CD4-positive, alpha-beta T cell treated with Interleukin-4 for 4 hours (primary cell): ENCODE data around the gene KAT14.
"Not testable (repeated sequence)": the region's sequence is repeated elsewhere in the genome, so short reads cannot be mapped to it uniquely, and the experiment has no call there.

Experiments
- DNase-seq: peaks from one replicate; pipeline ENCODE4 v3.0.0-alpha.2; 2020

Gene KAT14

DNA sequence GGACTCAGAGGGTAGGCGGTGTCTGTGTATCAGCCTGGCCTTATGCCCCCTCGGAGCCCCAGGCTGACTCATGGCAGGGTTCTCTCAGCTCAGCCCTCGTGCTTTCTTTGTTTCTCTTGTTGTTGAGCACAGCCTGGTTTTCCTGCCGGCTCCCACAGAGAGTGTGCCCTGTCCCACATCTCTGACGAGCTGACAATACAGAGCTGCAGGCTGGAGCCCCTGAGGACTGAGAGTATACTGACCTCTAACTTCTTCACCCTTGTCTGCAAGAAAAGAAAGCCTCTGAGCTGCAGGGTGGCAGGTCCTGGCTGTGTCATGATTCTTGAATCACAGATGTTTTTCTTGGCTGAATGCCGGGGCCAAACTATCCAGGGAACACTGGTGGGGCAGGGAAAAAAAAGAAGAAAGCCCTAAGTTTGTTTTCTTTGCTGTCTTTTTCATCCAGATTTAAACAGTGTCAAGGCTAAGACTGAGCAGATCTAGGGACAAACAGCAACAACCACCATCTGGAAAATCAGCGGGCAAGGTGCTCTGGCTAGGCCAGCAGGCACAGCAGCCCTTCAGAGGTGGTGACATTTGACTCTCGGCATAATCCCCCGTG, 87.4 kb downstream of the KAT14 start:
- DNase-seq = no peak

DNA sequence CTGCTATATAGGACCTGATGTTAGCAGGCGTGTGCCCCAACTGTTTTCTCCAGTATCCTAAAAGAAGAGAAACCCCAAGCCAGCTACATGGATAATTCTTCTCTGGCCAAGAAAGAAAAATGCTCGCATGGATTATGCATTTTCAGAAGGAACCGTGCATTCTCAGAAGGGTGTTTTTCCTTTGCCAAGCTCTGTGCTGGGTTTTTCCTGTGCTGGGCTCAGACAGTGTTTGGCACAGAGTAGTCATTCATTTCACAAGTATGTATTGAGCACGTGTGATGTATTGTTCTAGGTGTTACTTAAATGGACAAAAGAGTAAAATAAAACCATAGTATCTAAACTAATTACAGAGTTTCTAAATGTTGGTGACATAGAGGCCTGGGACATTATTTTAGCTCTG, 88.0 kb downstream of the KAT14 start:
- DNase-seq = no peak

DNA sequence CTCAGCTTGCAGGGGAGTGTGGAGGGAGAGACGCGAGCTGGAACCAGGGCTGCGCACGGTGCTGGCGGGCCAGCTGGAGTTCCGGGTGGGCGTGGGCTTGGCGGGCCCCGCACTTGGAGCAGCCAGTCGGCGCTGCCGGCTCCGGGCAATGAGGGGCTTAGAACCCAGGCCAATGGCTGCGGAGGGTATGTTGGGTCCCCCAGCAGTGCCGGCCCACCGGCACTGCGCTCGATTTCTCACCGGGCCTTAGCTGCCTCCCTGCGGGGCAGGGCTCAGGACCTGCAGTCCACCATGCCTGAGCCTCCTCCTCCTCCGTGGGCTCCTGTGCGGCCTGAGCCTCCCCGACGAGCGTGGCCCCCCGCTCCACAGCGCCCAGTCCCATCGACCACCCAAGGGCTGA, 89.1 kb downstream of the KAT14 start:
- not testable (repeated sequence) for DNase-seq

DNA sequence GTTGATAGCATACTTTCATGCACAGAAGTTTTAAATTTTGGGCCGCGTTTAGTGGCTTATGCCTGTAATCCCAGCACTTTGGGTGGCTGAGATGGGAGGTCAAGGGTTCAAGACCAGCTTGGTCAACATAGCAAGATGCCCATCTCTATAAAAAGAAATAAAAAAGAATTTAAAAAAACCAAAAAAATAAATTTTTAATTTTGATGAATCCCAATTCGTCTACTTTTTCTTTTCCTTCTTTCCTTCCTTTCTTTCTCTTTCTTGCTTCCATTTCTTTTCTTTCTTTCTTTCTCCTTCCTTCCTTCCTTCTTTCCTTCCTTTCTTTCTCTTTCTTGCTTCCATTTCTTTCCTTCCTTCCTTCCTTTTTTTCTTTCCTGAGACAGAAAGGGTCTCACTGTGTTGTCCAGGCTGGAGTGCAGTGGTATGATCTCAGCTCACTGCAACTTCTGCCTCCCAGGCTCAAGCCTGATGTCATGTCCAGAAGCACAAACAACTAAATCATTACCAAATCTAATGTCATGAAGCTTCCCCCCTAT, 95.8 kb downstream of the KAT14 start:
- no peak for DNase-seq
